Peyer's patch (tissue), 4 donors: ENCODE results near the gene CTSW. TPM values are rescaled to one million over a fixed set of nuclear protein-coding genes. Genes with fewer than 3 reads are reported as not detected.
A peak's percentile ranks its signal among the peaks of the same experiment; 100 is the strongest.

Experiments
- DNase-seq, 3 donors: peaks; one replicate each; pipeline ENCODE4 v3.0.0-alpha.2; 2017 to 2019
- H3K27ac ChIP-seq, 4 donors: fragments of 200-600 bp; sonication (generic); one replicate each; pipeline ENCODE4 v1.5.1; 2016 to 2019
- H3K27me3 ChIP-seq, 2 donors: fragments of 200-600 bp; sonication (generic); one replicate each; pipeline ENCODE4 v1.5.1; 2019
- H3K36me3 ChIP-seq, 3 donors: fragments of 200-600 bp; sonication (generic); one replicate each; pipeline ENCODE4 v1.5.1; 2016 to 2019
- H3K4me1 ChIP-seq, 4 donors: fragments of 200-600 bp; sonication (generic); one replicate each; pipeline ENCODE4 v1.5.1; 2016 to 2019
- H3K4me3 ChIP-seq, 4 donors: fragments of 200-600 bp; sonication (generic); 1 replicate in 3 of 4; 2 replicates in 1 of 4; pipeline ENCODE4 v1.5.1; 2016 to 2019; ENCODE audit warnings: mild to moderate bottlenecking in 1 of 4
- H3K9me3 ChIP-seq, 4 donors: fragments of 200-600 bp; sonication (generic); one replicate each; pipeline ENCODE4 v1.5.1; 2016 to 2019; ENCODE audit warnings: mild to moderate bottlenecking in 1 of 4
- CTCF ChIP-seq, 6 experiments: fragments of 450-650 bp in 4 of 6; fragments of 200-600 bp in 2 of 6; sonication (generic) in 1 of 6; IDR thresholded peaks; one replicate each; pipeline ENCODE4 v1.5.1; 2017 to 2019; ENCODE audit warnings: antibody characterized with exemption in 6 of 6, mild to moderate bottlenecking in 3 of 6, moderate library complexity in 1 of 6
- POLR2A ChIP-seq, 2 donors: fragments of 450-650 bp; IDR thresholded peaks; one replicate each; pipeline ENCODE4 v1.5.1; 2017; ENCODE audit warnings: antibody characterized with exemption in 2 of 2, mild to moderate bottlenecking in 2 of 2, moderate library complexity in 2 of 2
- total RNA-seq, 4 donors: library from RNA; depleted of rRNA; stranded (reverse); fragments of >200 nt; gene quantifications; one replicate each; pipeline ENCODE4 v1.1.0, GENCODE V29; 2016

The CTSW gene
- total RNA-seq, 4 donors from 2014 or later = 1.3 to 1.9 TPM; not detected in 2

DNA sequence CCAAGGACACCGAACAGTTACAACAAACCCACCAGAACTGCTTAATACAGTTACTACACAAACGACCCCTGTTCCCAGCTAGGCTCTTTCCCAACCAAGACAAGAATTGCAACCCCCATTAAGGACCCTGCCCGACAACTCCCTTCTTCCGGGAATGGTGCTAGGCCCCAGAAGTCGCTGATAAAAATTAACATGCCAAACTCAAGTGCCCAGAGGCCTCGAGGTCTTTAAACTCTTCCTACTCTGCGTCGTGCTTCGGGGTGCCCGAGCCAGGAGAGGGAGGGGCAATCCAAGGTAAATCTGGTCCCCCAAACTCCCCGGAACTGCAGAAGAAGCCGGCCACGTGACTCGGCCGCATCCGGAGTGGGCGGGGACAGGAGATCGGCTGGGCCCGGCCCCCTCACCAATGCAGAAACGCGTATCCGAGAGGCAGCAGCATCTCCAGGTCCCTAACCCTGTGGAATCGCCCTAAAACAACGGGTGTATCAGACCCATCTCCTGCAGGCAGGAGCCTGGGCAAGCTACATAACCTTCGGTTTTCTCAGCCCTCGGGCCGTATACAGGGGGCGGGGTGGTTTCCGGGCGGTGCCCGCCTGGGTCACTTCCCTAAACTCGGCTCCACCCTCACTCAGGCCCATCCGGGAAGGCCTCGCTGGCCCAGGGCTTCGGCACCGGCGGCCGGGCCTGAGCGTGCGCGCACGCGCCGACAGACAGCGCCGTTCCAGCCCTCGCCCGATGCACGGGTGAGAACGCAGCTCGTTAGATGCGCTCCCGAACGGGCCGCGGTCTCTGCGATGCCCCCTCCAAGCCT lies 22.7 kb upstream of the CTSW start:
- peak; percentile 55 to 72 for TF ChIP-seq POLR2A (IDR thresholded peaks at IDR 0.05)
- no peak for TF ChIP-seq CTCF (IDR thresholded peaks at IDR 0.05)

GRCh38 chr11:65857500-65857852 lies 22.2 kb upstream of the CTSW start:
- Histone ChIP-seq H3K9me3 (no peaks in the 10 kb centered on the region), H3K27ac (peak overlapping the region; percentile 95 to 99 (median 97)), H3K4me1 (peaks cover 7 to 54% (median 19%) of the 10 kb centered on the region in 4 donors), H3K4me3 (peak overlapping the region; percentile 80 to 97 (median 90)), H3K36me3 (peaks cover 0 to 47% (median 0%) of the 10 kb centered on the region in 3 donors), H3K27me3 (no peaks in the 10 kb centered on the region)
- peak; percentile 50 to 79 (median 73) for DNase-seq
- TF ChIP-seq POLR2A (IDR thresholded peaks at IDR 0.05) (no peak), CTCF (IDR thresholded peaks at IDR 0.05) (no peak)

More for the DNA sequence above, 22.7 kb upstream of the CTSW start:
- Histone ChIP-seq H3K9me3 (no peaks in the 10 kb centered on the region), H3K4me1 (peaks cover 13 to 54% (median 19%) of the 10 kb centered on the region in 4 donors), H3K27me3 (no peaks in the 10 kb centered on the region), H3K27ac (peak overlapping the region; percentile 95 to 99 (median 97)), H3K4me3 (peak overlapping the region; percentile 80 to 97 (median 90)), H3K36me3 (peaks cover 0 to 47% (median 0%) of the 10 kb centered on the region in 3 donors)
- DNase-seq = peak; percentile 90 to 95 (median 95)

DNA sequence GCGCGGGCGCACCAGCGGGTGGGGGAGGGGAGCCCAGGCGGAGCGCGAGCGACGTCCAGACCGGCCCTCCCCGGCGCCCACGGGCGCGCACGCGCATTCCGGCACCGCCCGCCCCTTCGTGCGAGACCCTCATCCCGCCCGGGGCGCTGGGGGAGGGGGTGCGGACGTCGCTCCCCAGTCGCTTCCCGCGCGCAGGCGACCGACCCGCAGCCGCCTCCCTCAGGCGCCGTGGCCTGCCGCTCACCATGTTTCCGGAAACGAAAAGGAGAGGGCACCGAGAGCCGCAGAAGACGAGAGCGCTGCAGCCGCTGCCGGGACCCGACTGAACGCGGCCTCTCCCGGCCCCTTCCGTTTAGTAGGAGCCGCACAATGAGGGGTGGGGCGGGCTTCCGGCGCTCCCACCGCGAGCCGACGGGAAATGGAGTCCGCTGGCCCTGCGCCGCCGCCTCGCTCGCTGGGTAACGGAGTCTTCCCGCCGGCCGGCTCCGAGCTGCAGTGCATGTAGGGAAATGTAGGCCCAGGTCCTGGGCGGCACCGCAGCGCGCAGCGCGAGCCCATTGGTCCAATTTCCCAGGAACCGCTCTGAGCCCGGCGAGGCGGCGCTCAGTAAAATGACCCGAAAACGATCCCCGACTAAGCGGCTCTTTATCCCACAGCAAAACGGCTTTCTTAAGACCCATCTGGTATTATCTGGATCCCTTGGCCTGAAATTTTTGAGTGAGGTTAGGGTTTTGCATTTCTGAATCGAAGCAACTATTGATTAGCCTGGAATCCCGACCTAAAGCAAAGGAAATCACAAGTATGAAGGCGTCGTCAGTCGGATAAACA lies 21.6 kb upstream of the CTSW start, which contains the start of gene CFL1:
Gene CFL1, minus strand, starts transcription at position 328 of the 828 bp plus-strand sequence. Its CDS starts 81 bp downstream, at position 247.
- Histone ChIP-seq H3K27me3 (no peaks in the 10 kb centered on the region), H3K4me3 (peak within 1 kb of the TSS; percentile 80 to 97 (median 90)), H3K36me3 (peaks cover 0 to 47% (median 0%) of the 10 kb centered on the region in 3 donors), H3K4me1 (peaks cover 3 to 53% (median 19%) of the 10 kb centered on the region in 4 donors), H3K9me3 (no peaks in the 10 kb centered on the region), H3K27ac (peak within 1 kb of the TSS; percentile 95 to 99 (median 97))
- DNase-seq = peak; percentile 97 to 99 (median 99)
- TF ChIP-seq CTCF (IDR thresholded peaks at IDR 0.05) (peak in 2 of 6 experiments; percentile 1 to 2), POLR2A (IDR thresholded peaks at IDR 0.05) (peak; percentile 99 to 100)

GRCh38 chr11:65858681-65859087 lies 21.0 kb upstream of the CTSW start:
- H3K27me3 ChIP-seq = no peaks in the 10 kb centered on the region
- no peak for DNase-seq
- H3K27ac ChIP-seq = peak overlapping the region; percentile 95 to 99 (median 97)
- TF ChIP-seq POLR2A (IDR thresholded peaks at IDR 0.05) = no peak
- peaks cover 0 to 47% (median 0%) of the 10 kb centered on the region in 3 donors for H3K36me3 ChIP-seq
- H3K9me3 ChIP-seq = no peaks in the 10 kb centered on the region
- peaks cover 0 to 47% (median 19%) of the 10 kb centered on the region in 4 donors for H3K4me1 ChIP-seq
- peak overlapping the region; percentile 80 to 97 (median 90) for H3K4me3 ChIP-seq

- Histone ChIP-seq H3K4me3 (peak overlapping the region; percentile 80 to 97 (median 90)), H3K9me3 (no peaks in the 10 kb centered on the region), H3K36me3 (peaks cover 0 to 47% (median 0%) of the 10 kb centered on the region in 3 donors), H3K4me1 (peaks cover 0 to 46% (median 19%) of the 10 kb centered on the region in 4 donors), H3K27me3 (no peaks in the 10 kb centered on the region), H3K27ac (peak overlapping the region; percentile 95 to 99 (median 97))
- TF ChIP-seq POLR2A (IDR thresholded peaks at IDR 0.05) (peak; percentile 83 to 89), CTCF (IDR thresholded peaks at IDR 0.05) (peak in 2 of 6 experiments; percentile 7 to 25)
- peak; percentile 98 to 100 (median 100) for DNase-seq
Observed at GRCh38 chr11:65859095-65859811, 20.4 kb upstream of the CTSW start.
